ENCODE measurements around the gene CNIH4.
"Not testable (repeated sequence)": the region's sequence is repeated elsewhere in the genome, so short reads cannot be mapped to it uniquely, and the experiment has no call there.

Gene CNIH4

GRCh38 chr1:224348137-224348536 is 8.5 kb upstream of the CNIH4 start:
- DNase-seq (ENCODE audit: low read depth in 1 of 2, low spot score in 1 of 2) = no peak

- not testable (repeated sequence) for DNase-seq (ENCODE audit: low read depth in 1 of 2, low spot score in 1 of 2)
These were observed 7.0 kb upstream of the CNIH4 start for GRCh38 chr1:224349716-224350115.

GRCh38 chr1:224352436-224353085 is 4.1 kb upstream of the CNIH4 start:
- not testable (repeated sequence) for DNase-seq (ENCODE audit: low read depth in 1 of 2, low spot score in 1 of 2)

- no peak for DNase-seq (ENCODE audit: low read depth in 1 of 2, low spot score in 1 of 2)
These were observed 2.4 kb upstream of the CNIH4 start for GRCh38 chr1:224353975-224354925.

- no peak for DNase-seq (ENCODE audit: low read depth in 1 of 2, low spot score in 1 of 2)
These were observed 996 bp downstream of the CNIH4 start for GRCh38 chr1:224357626-224358124.

- DNase-seq (ENCODE audit: low read depth in 1 of 2, low spot score in 1 of 2) = no peak
These were observed 1.6 kb downstream of the CNIH4 start for GRCh38 chr1:224358237-224358636.

GRCh38 chr1:224359207-224359606 is 2.5 kb downstream of the CNIH4 start:
- no peak for DNase-seq (ENCODE audit: low read depth in 1 of 2, low spot score in 1 of 2)

- no peak for DNase-seq (ENCODE audit: low read depth in 1 of 2, low spot score in 1 of 2)
These were observed 11.7 kb downstream of the CNIH4 start for GRCh38 chr1:224368409-224368808.

- no peak for DNase-seq (ENCODE audit: low read depth in 1 of 2, low spot score in 1 of 2)
These were observed 16.4 kb downstream of the CNIH4 start for GRCh38 chr1:224373008-224373590.

- DNase-seq (ENCODE audit: low read depth in 1 of 2, low spot score in 1 of 2) = no peak
These were observed 18.4 kb downstream of the CNIH4 start for GRCh38 chr1:224375059-224375458.

- no peak for DNase-seq (ENCODE audit: low read depth in 1 of 2, low spot score in 1 of 2)
These were observed 21.0 kb downstream of the CNIH4 start for GRCh38 chr1:224377676-224378006.

GRCh38 chr1:224378855-224379631 is 22.4 kb downstream of the CNIH4 start:
- DNase-seq (ENCODE audit: low read depth in 1 of 2, low spot score in 1 of 2) = no peak

- peak in 1 of 2 donors; percentile 12 for DNase-seq (ENCODE audit: low read depth in 1 of 2, low spot score in 1 of 2)
These were observed 23.3 kb downstream of the CNIH4 start for GRCh38 chr1:224380003-224380402.

GRCh38 chr1:224381880-224382548 is 25.3 kb downstream of the CNIH4 start:
- DNase-seq (ENCODE audit: low read depth in 1 of 2, low spot score in 1 of 2) = no peak

GRCh38 chr1:224383218-224383617 is 26.5 kb downstream of the CNIH4 start:
- no peak for DNase-seq (ENCODE audit: low read depth in 1 of 2, low spot score in 1 of 2)

- no peak for DNase-seq (ENCODE audit: low read depth in 1 of 2, low spot score in 1 of 2)
These were observed 30.7 kb downstream of the CNIH4 start for GRCh38 chr1:224387302-224387912.

- DNase-seq (ENCODE audit: low read depth in 1 of 2, low spot score in 1 of 2) = no peak
These were observed 31.3 kb downstream of the CNIH4 start for GRCh38 chr1:224387943-224388342.

GRCh38 chr1:224390517-224390916 is 33.8 kb downstream of the CNIH4 start:
- no peak for DNase-seq (ENCODE audit: low read depth in 1 of 2, low spot score in 1 of 2)

GRCh38 chr1:224392411-224393249 is 36.0 kb downstream of the CNIH4 start:
- DNase-seq (ENCODE audit: low read depth in 1 of 2, low spot score in 1 of 2) = no peak
